Right hindlimb (tissue), 1 donor: ENCODE data around the gene TM9SF2.
"Not testable (repeated sequence)": the region's sequence is repeated elsewhere in the genome, so short reads cannot be mapped to it uniquely, and the experiment has no call there.

Source experiments
- DNase-seq: peaks from one replicate; pipeline ENCODE4 v3.0.0-alpha.2; 2018

The TM9SF2 gene

GRCh38 chr13:99542788-99543406 lies 41.6 kb downstream of the TM9SF2 start:
- no peak for DNase-seq

- no peak for DNase-seq
Measured at GRCh38 chr13:99545361-99545760, 44.1 kb downstream of the TM9SF2 start.

GRCh38 chr13:99545979-99546378 lies 44.7 kb downstream of the TM9SF2 start:
- no peak for DNase-seq

- no peak for DNase-seq
Measured at GRCh38 chr13:99546878-99547277, 45.6 kb downstream of the TM9SF2 start.

GRCh38 chr13:99548448-99548847 lies 47.2 kb downstream of the TM9SF2 start:
- DNase-seq: no peak

GRCh38 chr13:99553033-99553432 lies 51.8 kb downstream of the TM9SF2 start:
- DNase-seq: no peak

- no peak for DNase-seq
Measured at GRCh38 chr13:99555149-99555548, 53.9 kb downstream of the TM9SF2 start.

GRCh38 chr13:99556867-99557443 lies 55.7 kb downstream of the TM9SF2 start:
- DNase-seq: no peak

GRCh38 chr13:99558570-99559180 lies 57.4 kb downstream of the TM9SF2 start:
- DNase-seq: no peak

GRCh38 chr13:99559560-99559959 lies 58.3 kb downstream of the TM9SF2 start:
- no peak for DNase-seq

- no peak for DNase-seq
Measured at GRCh38 chr13:99563404-99563803, 62.1 kb downstream of the TM9SF2 start.

GRCh38 chr13:99564386-99564785 lies 63.1 kb downstream of the TM9SF2 start:
- no peak for DNase-seq

GRCh38 chr13:99565478-99566124 lies 64.3 kb downstream of the TM9SF2 start:
- no peak for DNase-seq

- no peak for DNase-seq
Measured at GRCh38 chr13:99566125-99567083, 65.1 kb downstream of the TM9SF2 start.

GRCh38 chr13:99568901-99569300 lies 67.6 kb downstream of the TM9SF2 start:
- not testable (repeated sequence) for DNase-seq

- no peak for DNase-seq
Measured at GRCh38 chr13:99572131-99572530, 70.9 kb downstream of the TM9SF2 start.

GRCh38 chr13:99572921-99573320 lies 71.6 kb downstream of the TM9SF2 start:
- DNase-seq: no peak

- no peak for DNase-seq
Measured at GRCh38 chr13:99575376-99576120, 74.3 kb downstream of the TM9SF2 start.

- DNase-seq: no peak
Measured at GRCh38 chr13:99577934-99578917, 77.0 kb downstream of the TM9SF2 start.

GRCh38 chr13:99580500-99581268 lies 79.4 kb downstream of the TM9SF2 start:
- DNase-seq: no peak
